ENCODE data around the gene SCNN1A. TPM values are rescaled to one million over a fixed set of nuclear protein-coding genes. Genes with fewer than 3 reads are reported as not detected.

SCNN1A gene
- total RNA-seq, 2 donors from 2014 or later: 16.4 to 33.5 TPM

GRCh38 chr12:6318440-6318879 is 56.9 kb downstream of the SCNN1A start:
- TF ChIP-seq CTCF (IDR thresholded peaks at IDR 0.05): no peak
- H3K9me3 ChIP-seq: no peaks in the 10 kb centered on the region
- no peak overlapping the region for H3K27ac ChIP-seq
- H3K36me3 ChIP-seq: no peaks in the 10 kb centered on the region
- DNase-seq (ENCODE audit: low spot score): no peak
- H3K27me3 ChIP-seq (replicated peaks; ENCODE audit: insufficient read depth): no peaks in the 10 kb centered on the region
- ATAC-seq (ENCODE audit: insufficient number of reproducible peaks, low FRiP score, low read depth): no peak
- H3K4me3 ChIP-seq: no peak overlapping the region
- H3K4me1 ChIP-seq (ENCODE audit: control insufficient read depth in 1 of 2, low read depth in 2 of 2): peaks cover 9 to 14% of the 10 kb centered on the region in 2 donors

GRCh38 chr12:6317693-6318439 is 57.5 kb downstream of the SCNN1A start:
- no peak overlapping the region for H3K27ac ChIP-seq
- H3K9me3 ChIP-seq: no peaks in the 10 kb centered on the region
- no peak for DNase-seq (ENCODE audit: low spot score)
- peaks cover 4 to 8% of the 10 kb centered on the region in 2 donors for H3K4me1 ChIP-seq (ENCODE audit: control insufficient read depth in 1 of 2, low read depth in 2 of 2)
- ATAC-seq (ENCODE audit: insufficient number of reproducible peaks, low FRiP score, low read depth): no peak
- no peaks in the 10 kb centered on the region for H3K36me3 ChIP-seq
- H3K4me3 ChIP-seq: no peak overlapping the region
- TF ChIP-seq CTCF (IDR thresholded peaks at IDR 0.05): no peak
- no peaks in the 10 kb centered on the region for H3K27me3 ChIP-seq (replicated peaks; ENCODE audit: insufficient read depth)

- no peak for ATAC-seq (ENCODE audit: insufficient number of reproducible peaks, low FRiP score, low read depth)
- Histone ChIP-seq H3K27me3 (replicated peaks; ENCODE audit: insufficient read depth) (no peaks in the 10 kb centered on the region), H3K27ac (no peak overlapping the region), H3K36me3 (no peaks in the 10 kb centered on the region), H3K4me1 (ENCODE audit: control insufficient read depth in 1 of 2, low read depth in 2 of 2) (peaks cover 0 to under 1% of the 10 kb centered on the region in 2 donors), H3K9me3 (no peaks in the 10 kb centered on the region), H3K4me3 (no peak overlapping the region)
- TF ChIP-seq CTCF (IDR thresholded peaks at IDR 0.05): no peak
- DNase-seq (ENCODE audit: low spot score): no peak
These were observed 58.3 kb downstream of the SCNN1A start for GRCh38 chr12:6316921-6317692.

GRCh38 chr12:6315704-6316597 is 59.4 kb downstream of the SCNN1A start:
- TF ChIP-seq CTCF (IDR thresholded peaks at IDR 0.05): no peak
- DNase-seq (ENCODE audit: low spot score) (no peak), ATAC-seq (ENCODE audit: insufficient number of reproducible peaks, low FRiP score, low read depth) (no peak)
- no peaks in the 10 kb centered on the region for H3K9me3 ChIP-seq
- H3K4me3 ChIP-seq: no peak overlapping the region
- H3K4me1 ChIP-seq (ENCODE audit: control insufficient read depth in 1 of 2, low read depth in 2 of 2): peaks cover 0 to 2% of the 10 kb centered on the region in 2 donors
- H3K36me3 ChIP-seq: no peaks in the 10 kb centered on the region
- no peak overlapping the region for H3K27ac ChIP-seq
- H3K27me3 ChIP-seq (replicated peaks; ENCODE audit: insufficient read depth): no peaks in the 10 kb centered on the region
